Stimulated activated CD4-positive, alpha-beta T cell treated with anti-CD3 and anti-CD28 coated beads, Interleukin-12 subunit alpha, Interleukin-12 subunit beta, amount 100 ng/mL, for 24 hours (primary cell): ENCODE results near the gene ATF6B.
"Not testable (repeated sequence)": the region's sequence is repeated elsewhere in the genome, so short reads cannot be mapped to it uniquely, and the experiment has no call there.

Experiments used
- DNase-seq, 2 experiments: peaks; one replicate each; pipeline ENCODE4 v3.0.0-alpha.2; 2020; ENCODE audit warnings: low read depth in 2 of 2

ATF6B gene

DNA sequence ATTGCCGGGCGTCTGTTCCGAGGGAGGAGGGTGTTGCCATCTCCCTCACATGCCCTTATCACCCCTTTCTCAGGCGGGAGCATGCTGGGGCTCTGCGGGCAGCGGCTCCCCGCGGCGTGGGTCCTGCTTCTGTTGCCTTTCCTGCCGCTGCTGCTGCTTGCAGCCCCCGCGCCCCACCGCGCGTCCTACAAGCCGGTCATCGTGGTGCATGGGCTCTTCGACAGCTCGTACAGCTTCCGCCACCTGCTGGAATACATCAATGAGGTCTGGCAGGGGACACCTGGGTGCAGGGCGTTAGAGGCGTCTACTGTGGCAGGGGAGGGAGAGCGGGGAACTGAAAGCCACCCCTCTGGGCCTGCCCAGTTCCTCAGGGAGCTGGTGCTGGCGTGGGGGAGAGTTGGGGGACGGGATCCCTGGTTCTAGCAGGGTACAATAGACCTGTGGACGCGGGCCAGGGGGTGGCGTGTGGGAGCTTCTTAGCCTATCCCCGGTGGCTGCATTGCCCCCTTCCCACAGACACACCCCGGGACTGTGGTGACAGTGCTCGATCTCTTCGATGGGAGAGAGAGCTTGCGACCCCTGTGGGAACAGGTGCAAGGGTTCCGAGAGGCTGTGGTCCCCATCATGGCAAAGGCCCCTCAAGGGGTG is 26.6 kb upstream of the ATF6B start:
- peak in 1 of 2 experiments; percentile 57 for DNase-seq

- peak; percentile 57 to 78 for DNase-seq
These were observed 25.8 kb upstream of the ATF6B start, which contains the start of gene PPT2 for GRCh38 chr6:32153564-32154513. PPT2 (plus strand) TSS chr6:32154141; CDS start chr6:32154595, 454 bp downstream.

- DNase-seq: no peak
These were observed 24.9 kb upstream of the ATF6B start for GRCh38 chr6:32152769-32153563.

- no peak for DNase-seq
These were observed 24.1 kb upstream of the ATF6B start, which contains the start of gene PRRT1 for GRCh38 chr6:32151863-32152768. PRRT1 (minus strand) TSS chr6:32151939; CDS start chr6:32151827, 112 bp downstream.

DNA sequence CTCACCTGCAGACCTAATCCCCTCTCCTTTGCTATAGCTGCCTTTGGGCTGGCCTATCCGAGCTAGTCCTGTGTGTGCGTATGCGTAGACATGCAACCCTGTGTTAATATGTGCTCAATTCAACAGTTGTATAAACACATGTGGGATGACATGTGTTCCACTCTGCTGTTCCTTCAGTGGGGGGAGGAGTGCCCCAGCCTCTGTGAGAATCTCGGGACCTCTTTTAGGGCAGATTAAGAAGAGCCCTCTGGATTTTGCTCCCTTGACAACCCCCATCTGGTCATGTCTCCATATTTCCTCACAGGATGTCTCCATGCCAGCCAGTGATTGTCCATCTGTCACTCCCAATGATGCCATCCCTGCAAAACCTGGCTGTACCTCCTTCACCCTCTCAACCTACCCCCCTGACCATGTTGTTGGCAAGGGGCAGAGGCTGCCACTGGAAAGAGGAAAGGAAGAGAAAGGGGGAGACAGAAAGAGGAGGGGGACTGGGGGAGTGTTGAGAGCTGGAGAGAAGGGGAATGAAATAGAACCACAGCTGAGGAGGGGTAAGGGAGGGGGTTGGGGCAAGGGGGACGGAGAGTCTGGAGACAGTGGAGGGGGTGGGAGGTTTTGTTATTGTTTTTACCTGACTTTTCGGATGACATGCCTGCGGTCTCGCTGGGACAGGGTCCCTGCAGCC is 23.3 kb upstream of the ATF6B start:
- no peak for DNase-seq

GRCh38 chr6:32149932-32150870 is 22.2 kb upstream of the ATF6B start:
- DNase-seq: no peak

DNA sequence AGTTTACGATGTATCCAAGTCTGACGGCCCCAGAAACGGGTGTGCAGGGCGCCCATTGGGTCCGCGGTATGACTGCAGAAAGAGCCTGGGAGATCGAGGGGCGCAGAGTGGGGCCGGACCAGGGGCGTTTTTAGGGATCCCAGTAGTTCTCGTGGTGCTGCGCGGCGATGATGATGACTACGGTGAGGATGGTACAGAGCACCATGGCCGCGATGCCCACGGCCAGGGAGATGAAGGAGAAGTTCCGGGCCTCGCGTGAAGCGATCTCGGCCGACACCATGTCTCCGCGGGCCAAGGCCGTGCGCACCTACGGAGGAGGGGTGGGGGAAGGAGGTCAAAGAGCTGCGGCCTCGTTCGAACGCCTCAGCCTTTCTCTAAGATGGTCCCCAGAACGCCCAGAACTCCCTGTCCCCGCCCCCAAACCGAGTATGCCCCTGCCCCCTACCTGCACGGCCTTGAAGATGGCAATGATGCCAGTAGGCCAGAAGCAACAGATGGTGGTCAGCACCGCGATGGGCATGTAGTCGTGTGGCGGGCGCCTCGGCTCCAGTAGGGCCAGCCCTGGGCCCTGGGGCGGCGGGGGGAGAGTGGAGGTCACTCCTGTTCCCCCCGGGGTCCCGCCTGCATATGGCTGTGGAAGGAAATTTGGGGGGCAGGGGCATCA is 21.2 kb upstream of the ATF6B start:
- DNase-seq: no peak

DNA sequence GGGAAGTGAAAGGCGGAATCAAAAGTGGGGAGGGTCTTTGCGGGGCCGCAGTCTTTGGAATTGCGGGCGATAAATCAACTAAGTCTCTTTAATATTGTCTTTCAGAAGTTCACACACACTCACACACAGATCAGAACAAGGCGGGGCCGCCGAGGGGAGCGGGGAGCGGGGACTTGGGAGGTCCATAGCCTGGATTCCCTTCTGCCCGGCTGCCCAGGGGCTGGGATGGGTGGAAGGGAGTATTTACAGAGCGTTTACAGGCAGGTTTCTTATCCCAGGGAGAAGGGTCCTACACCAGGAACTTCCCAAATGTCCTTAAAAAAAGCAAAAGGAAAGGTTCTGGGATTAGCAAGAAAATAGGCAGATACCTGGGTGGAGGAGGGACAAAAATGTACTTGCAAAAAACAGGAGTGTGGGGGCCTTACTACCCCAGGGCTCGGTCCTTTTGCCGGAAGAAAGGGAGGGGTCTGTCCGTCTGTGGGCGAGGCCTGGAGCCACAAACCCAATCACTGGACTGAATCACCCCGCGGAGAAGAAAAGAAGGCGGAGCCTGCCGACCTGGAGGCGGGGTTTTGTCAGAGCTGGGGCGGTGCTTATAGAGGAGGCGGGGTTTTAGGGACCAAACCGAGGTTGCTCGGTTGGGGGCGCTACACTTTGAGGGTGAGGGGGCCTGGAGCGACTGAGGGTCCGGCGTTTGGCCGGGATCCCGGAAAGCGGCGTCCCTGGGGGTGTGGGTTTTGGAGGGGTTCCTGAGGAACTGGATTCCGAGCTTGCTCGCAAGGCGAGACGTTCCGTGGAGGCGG is 20.4 kb upstream of the ATF6B start:
- DNase-seq: peak; percentile 48 to 70

DNA sequence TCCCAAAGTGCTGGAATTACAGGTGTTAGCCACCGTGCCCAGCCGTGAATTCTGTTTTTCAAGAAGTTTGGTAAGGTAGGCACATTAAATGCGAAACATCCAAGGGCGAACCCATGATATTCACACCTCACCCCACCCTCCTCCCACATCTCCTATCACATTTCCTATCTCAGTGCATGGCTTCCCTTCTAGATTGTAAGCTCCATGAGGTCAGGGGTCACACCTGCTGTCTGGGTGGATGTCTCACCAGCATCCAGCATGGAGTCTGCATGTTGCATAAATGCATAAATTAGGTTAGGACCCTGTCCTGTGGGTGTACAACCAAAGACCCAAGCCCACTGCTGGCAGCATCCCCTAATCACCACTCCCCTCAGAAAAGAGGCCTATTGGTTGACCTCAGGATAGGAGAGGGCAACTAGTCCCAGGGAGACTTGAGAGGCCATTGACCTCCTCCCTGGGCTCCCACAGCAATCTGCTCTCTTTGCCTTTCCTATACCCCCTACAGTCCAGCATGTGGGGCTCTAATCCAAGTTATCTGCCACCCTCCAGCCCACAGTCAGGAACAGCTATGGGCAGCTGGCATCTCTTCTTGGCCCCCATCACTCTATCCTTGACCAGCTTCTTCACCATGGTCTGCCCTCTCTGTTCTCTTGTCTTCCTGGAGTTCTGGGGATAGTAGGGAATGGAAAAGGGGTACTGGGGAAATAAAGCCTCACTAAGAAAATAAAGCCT is 19.5 kb upstream of the ATF6B start:
- no peak for DNase-seq

- no peak for DNase-seq
These were observed 18.6 kb upstream of the ATF6B start for GRCh38 chr6:32146687-32147086.

GRCh38 chr6:32146287-32146686 is 18.2 kb upstream of the ATF6B start:
- no peak for DNase-seq

DNA sequence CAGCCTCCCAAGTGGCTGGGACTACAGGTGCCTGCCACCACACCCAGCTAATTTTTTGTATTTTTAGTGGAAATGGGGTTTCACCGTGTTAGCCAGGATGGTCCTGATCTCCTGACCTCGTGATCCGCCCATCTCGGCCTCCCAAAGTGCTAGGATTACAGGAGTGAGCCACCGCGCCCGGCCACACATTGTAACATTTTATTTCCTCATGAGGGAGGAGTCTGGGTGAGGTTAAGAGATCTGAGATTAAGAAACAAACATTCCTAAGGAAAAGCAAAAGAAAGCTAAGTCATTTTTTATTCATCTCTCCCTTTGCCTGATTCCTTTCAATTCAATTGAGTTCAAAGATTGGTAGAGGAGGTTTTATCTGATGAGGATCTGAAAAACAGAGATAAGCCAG is 16.2 kb upstream of the ATF6B start:
- DNase-seq: not testable (repeated sequence)

DNA sequence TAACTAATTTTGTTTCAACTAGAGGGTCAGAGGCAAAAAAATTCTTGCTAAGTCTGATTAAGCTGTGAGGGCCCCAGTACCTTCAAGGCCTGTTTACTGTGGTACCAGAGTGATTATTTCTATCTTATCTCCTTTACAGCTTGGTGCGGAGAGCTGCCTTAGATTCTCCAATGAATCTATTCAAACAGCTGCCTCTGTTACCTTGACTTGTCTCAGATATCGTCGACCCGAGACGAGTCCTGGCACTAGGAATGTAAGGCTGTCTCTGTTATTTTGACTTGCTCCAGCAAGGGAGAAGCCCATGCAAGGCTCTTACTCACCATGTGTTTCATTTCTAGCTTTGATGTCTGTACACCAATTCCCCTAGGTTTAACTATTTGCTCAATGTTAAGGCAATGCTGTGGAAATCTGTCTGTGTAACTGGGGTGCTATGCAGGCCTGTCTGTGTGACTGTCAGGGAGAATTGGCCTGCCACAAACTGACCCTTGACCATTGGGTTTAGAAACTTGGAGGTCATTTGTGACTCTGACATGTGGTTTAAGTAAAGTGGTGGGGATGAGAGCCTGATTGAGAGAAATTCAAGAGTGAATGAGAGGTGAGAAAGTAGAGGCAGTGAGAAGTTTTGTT is 12.5 kb upstream of the ATF6B start:
- no peak for DNase-seq

- no peak for DNase-seq
These were observed 11.5 kb upstream of the ATF6B start for GRCh38 chr6:32139590-32139989.

DNA sequence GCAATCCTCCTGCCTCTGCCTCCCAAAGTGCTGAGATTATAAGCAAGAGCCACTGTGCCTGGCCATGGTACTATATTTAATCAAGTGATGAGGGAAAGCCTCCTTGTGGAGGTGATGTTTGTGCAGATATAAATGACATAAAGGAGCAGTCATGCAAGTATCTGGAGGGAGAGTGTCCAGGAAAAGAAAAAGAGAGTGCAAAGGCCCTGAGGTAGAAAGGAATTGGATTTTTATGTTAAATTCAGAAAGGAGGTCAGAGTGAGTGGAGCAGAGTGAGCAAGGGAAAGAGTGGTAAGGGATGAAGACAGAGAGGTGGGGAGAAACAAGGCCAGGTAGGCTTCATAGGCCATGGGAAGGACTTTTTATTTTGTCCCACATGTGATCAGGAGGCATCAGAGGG is 9.4 kb upstream of the ATF6B start:
- DNase-seq: no peak

GRCh38 chr6:32133786-32134185 is 5.7 kb upstream of the ATF6B start:
- DNase-seq: no peak

GRCh38 chr6:32132110-32132509 is 4.1 kb upstream of the ATF6B start:
- DNase-seq: no peak
